ENCODE data around the gene SMCHD1.

SMCHD1 gene

DNA sequence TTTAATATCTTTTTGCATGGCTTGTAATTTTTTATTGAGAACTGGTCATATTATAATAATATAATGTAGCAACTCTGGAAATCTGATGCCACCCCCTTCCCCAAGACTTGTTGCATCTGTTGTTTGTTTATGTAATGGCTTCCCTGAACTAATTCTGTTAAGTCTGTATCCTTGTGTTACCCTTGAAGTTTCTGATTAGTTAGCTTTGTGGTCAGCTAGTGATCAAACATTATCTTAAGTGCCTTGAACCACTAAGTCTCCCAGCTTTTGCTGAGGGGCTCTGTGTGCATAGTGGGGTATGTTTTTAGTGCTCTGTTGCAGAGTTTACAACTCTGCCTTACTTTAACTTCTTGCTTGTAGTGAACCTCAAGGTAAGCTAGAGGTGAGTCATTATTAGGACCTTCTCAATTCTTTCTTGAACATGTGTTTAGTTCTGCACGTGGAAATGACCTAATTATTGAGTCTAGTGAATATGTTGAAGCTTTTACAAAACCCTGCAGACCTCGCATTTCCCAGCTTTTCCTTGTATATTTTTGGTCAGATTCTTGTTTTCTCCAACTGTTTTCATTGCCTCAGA, 24.8 kb downstream of the SMCHD1 start:
- Mint-ChIP-seq H3K27me3 (ENCODE audit: low read depth) (no peaks in the 10 kb centered on the region), H3K4me3 (no peak overlapping the region), H3K36me3 (ENCODE audit: low read depth) (peaks cover 56% of the 10 kb centered on the region), H3K27ac (peak overlapping the region; percentile 38), H3K4me1 (ENCODE audit: low read depth) (peaks cover 52% of the 10 kb centered on the region), H3K9me3 (no peaks in the 10 kb centered on the region)

DNA sequence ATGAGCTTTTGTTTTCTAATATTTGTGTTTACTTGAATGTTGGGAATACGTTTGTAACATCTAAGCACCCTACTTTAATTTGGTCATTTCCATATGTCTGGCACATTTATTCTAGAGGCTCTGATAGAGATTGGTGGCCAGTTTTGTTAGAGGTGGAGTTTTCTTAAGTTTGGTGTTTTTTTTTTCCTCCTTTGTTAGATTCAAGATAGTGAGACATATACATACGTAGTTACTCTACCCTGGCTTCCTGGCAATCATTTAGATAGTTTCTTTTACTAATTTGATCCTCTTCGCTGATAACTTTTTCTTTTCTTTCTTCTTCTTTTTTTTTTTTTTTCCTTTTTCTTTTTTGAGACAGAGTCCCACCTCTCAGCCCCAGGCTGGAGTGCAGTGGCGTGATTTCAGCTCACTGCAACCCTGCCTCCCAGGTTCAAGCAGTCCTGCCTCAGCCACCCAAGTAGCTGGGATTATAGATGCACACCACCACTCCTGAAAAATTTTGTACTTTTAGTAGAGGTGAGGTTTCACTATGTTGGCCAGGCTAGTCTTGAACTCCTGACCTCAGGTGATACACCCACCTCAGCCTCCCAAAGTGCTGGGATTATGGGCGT, 26.6 kb downstream of the SMCHD1 start:
- peak overlapping the region; percentile 77 for H3K27ac Mint-ChIP-seq
- peak overlapping the region; percentile 17 for H3K4me3 Mint-ChIP-seq
- peaks cover 63% of the 10 kb centered on the region for H3K36me3 Mint-ChIP-seq (ENCODE audit: low read depth)
- peaks cover 16% of the 10 kb centered on the region for H3K9me3 Mint-ChIP-seq
- peaks cover 58% of the 10 kb centered on the region for H3K4me1 Mint-ChIP-seq (ENCODE audit: low read depth)
- no peaks in the 10 kb centered on the region for H3K27me3 Mint-ChIP-seq (ENCODE audit: low read depth)

GRCh38 chr18:2683055-2683454, 27.5 kb downstream of the SMCHD1 start:
- H3K36me3 Mint-ChIP-seq (ENCODE audit: low read depth) = peaks cover 64% of the 10 kb centered on the region
- peaks cover 64% of the 10 kb centered on the region for H3K4me1 Mint-ChIP-seq (ENCODE audit: low read depth)
- no peaks in the 10 kb centered on the region for H3K27me3 Mint-ChIP-seq (ENCODE audit: low read depth)
- peak overlapping the region; percentile 84 for H3K27ac Mint-ChIP-seq
- peaks cover 23% of the 10 kb centered on the region for H3K9me3 Mint-ChIP-seq
- peak overlapping the region; percentile 57 for H3K4me3 Mint-ChIP-seq

DNA sequence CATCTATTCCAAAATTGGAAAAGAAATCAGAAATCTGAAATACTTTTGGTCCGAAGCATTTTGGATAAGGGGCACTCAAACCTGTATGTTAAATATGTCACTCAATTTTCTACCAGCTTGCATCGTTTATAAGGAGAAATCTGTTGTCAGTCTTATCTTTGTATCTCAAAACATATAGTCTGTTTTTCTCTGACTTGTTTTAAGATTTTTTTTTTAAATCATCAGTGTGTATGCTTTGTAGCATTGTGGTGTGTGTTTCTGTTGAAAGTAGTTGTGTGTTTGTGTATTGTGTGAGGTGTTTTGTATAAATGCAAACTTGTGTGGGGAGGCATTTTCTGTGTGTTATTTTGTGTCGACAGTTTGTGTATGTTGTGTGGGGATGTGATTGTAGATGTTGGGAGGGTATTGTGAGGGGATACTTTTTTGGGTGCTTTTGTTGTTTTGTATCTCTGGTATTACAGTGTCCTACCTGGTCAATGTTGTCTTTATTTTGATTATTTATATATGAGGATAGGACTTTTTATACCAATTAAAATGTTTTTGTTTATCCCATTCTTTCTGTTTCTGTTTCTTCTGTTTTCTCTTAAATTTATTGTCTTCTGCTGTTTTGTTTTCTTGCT, 30.9 kb downstream of the SMCHD1 start:
- H3K4me1 Mint-ChIP-seq (ENCODE audit: low read depth) = peaks cover 55% of the 10 kb centered on the region
- peaks cover 58% of the 10 kb centered on the region for H3K36me3 Mint-ChIP-seq (ENCODE audit: low read depth)
- H3K27me3 Mint-ChIP-seq (ENCODE audit: low read depth) = no peaks in the 10 kb centered on the region
- peak overlapping the region; percentile 68 for H3K27ac Mint-ChIP-seq
- peaks cover 23% of the 10 kb centered on the region for H3K9me3 Mint-ChIP-seq
- H3K4me3 Mint-ChIP-seq = peak overlapping the region; percentile 63

- H3K36me3 Mint-ChIP-seq (ENCODE audit: low read depth) = peaks cover 60% of the 10 kb centered on the region
- peak overlapping the region; percentile 11 for H3K4me3 Mint-ChIP-seq
- peaks cover 47% of the 10 kb centered on the region for H3K4me1 Mint-ChIP-seq (ENCODE audit: low read depth)
- H3K9me3 Mint-ChIP-seq = peaks cover 23% of the 10 kb centered on the region
- H3K27me3 Mint-ChIP-seq (ENCODE audit: low read depth) = no peaks in the 10 kb centered on the region
- peak overlapping the region; percentile 68 for H3K27ac Mint-ChIP-seq
These were observed 32.0 kb downstream of the SMCHD1 start for GRCh38 chr18:2687390-2688001.

DNA sequence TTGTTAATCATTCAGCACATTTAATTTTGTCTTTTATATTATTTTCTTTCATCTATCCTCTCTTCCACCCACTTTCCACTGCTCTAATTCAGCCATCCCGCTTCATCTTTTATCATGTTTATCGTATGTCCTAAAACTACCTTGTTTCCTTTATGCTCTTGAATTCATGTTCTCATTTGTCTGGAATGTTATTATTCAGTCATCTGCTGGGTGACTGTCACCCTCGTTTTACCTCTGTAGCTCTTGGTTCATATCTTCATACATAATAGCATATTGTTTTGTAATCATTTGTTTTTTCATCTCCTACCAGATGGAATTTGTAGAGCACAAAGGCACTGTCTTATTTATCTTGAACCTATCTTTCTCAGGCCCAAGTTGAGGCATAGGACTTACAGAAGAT, 37.0 kb downstream of the SMCHD1 start:
- Mint-ChIP-seq H3K4me1 (ENCODE audit: low read depth) (peaks cover 14% of the 10 kb centered on the region), H3K27me3 (ENCODE audit: low read depth) (no peaks in the 10 kb centered on the region), H3K36me3 (ENCODE audit: low read depth) (peaks cover 39% of the 10 kb centered on the region), H3K4me3 (no peak overlapping the region), H3K27ac (peak overlapping the region; percentile 41), H3K9me3 (peaks cover 3% of the 10 kb centered on the region)

DNA sequence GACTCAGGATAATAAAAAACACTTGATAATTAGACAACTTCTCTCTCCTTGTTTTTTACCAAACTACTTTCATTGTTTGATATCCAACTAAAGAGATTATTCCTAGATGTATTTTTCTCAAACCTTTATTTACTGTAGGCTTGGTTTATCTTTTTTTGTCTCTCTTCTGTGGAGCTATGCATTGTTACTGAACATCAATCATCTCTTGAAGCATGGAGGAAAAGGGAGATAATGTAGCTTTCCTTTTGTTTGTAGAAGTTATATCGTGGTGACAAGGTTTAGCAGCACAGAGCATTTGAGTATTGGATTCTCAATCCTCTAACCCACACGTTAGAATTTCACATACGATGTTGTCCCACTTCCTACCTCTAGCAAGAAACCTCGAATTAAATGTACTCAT, 41.7 kb downstream of the SMCHD1 start:
- peaks cover 8% of the 10 kb centered on the region for H3K4me1 Mint-ChIP-seq (ENCODE audit: low read depth)
- H3K36me3 Mint-ChIP-seq (ENCODE audit: low read depth) = peaks cover 40% of the 10 kb centered on the region
- H3K4me3 Mint-ChIP-seq = no peak overlapping the region
- H3K27me3 Mint-ChIP-seq (ENCODE audit: low read depth) = no peaks in the 10 kb centered on the region
- no peak overlapping the region for H3K27ac Mint-ChIP-seq
- H3K9me3 Mint-ChIP-seq = no peaks in the 10 kb centered on the region

DNA sequence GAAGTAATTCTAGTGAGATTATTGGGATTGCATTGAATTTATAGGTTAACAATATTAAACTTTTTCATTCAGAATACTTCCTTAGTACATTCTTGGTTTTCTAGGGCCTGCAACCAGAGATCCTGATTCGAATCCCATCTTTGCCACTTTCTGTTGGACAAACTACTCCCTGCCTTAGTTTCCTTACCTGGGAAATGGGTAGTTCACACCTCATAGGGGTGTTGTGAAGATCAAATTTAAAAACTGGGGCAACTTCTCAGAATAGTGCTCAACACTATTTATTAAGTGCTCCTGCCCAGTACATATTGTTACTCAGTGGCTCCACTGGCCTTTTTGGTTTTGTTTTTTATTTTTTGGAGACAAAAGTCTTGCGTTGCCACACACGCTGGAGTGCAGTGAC, 43.5 kb downstream of the SMCHD1 start:
- Mint-ChIP-seq H3K27ac (no peak overlapping the region), H3K36me3 (ENCODE audit: low read depth) (peaks cover 42% of the 10 kb centered on the region), H3K9me3 (no peaks in the 10 kb centered on the region), H3K27me3 (ENCODE audit: low read depth) (no peaks in the 10 kb centered on the region), H3K4me3 (no peak overlapping the region), H3K4me1 (ENCODE audit: low read depth) (peaks cover 11% of the 10 kb centered on the region)

GRCh38 chr18:2704541-2704940, 49.0 kb downstream of the SMCHD1 start:
- Mint-ChIP-seq H3K27ac (no peak overlapping the region), H3K36me3 (ENCODE audit: low read depth) (peaks cover 48% of the 10 kb centered on the region), H3K4me3 (no peak overlapping the region)

GRCh38 chr18:2706903-2707302, 51.4 kb downstream of the SMCHD1 start:
- Mint-ChIP-seq H3K4me1 (ENCODE audit: low read depth) (peaks cover 25% of the 10 kb centered on the region), H3K27ac (peak overlapping the region; percentile 27), H3K36me3 (ENCODE audit: low read depth) (peaks cover 54% of the 10 kb centered on the region), H3K4me3 (no peak overlapping the region), H3K27me3 (ENCODE audit: low read depth) (no peaks in the 10 kb centered on the region), H3K9me3 (no peaks in the 10 kb centered on the region)

More at GRCh38 chr18:2704541-2704940, 49.0 kb downstream of the SMCHD1 start:
- Mint-ChIP-seq H3K4me1 (ENCODE audit: low read depth) (peaks cover 28% of the 10 kb centered on the region), H3K27me3 (ENCODE audit: low read depth) (no peaks in the 10 kb centered on the region), H3K9me3 (no peaks in the 10 kb centered on the region)

GRCh38 chr18:2707551-2708168, 52.1 kb downstream of the SMCHD1 start:
- H3K36me3 Mint-ChIP-seq (ENCODE audit: low read depth) = peaks cover 58% of the 10 kb centered on the region
- H3K27ac Mint-ChIP-seq = no peak overlapping the region
- H3K27me3 Mint-ChIP-seq (ENCODE audit: low read depth) = no peaks in the 10 kb centered on the region
- no peak overlapping the region for H3K4me3 Mint-ChIP-seq
- no peaks in the 10 kb centered on the region for H3K9me3 Mint-ChIP-seq
- H3K4me1 Mint-ChIP-seq (ENCODE audit: low read depth) = peaks cover 24% of the 10 kb centered on the region

- no peak overlapping the region for H3K27ac Mint-ChIP-seq
These were observed 53.8 kb downstream of the SMCHD1 start for GRCh38 chr18:2709316-2709715.

DNA sequence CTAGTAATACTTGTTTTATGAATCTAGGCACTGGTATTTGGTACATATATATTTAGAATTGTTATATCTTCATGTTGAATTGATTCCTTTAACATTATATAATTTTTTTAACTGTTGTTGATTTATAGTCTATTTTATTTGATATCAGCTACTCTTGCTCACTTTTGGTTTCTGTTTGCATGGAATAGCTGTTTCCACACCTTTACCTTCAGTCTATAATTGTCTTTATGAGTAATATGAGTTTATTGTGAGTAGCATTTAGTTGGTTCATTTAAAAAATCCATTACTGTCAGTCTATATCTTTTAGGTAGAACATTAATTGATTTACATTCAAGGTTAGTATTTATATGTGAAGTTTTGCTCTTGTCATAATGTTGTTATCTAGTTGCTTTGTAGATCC, 58.6 kb downstream of the SMCHD1 start:
- peaks cover 69% of the 10 kb centered on the region for H3K36me3 Mint-ChIP-seq (ENCODE audit: low read depth)
- peaks cover 27% of the 10 kb centered on the region for H3K4me1 Mint-ChIP-seq (ENCODE audit: low read depth)

More at GRCh38 chr18:2709316-2709715, 53.8 kb downstream of the SMCHD1 start:
- Mint-ChIP-seq H3K27me3 (ENCODE audit: low read depth) (no peaks in the 10 kb centered on the region), H3K4me1 (ENCODE audit: low read depth) (peaks cover 26% of the 10 kb centered on the region), H3K36me3 (ENCODE audit: low read depth) (peaks cover 57% of the 10 kb centered on the region), H3K4me3 (no peak overlapping the region), H3K9me3 (no peaks in the 10 kb centered on the region)

DNA sequence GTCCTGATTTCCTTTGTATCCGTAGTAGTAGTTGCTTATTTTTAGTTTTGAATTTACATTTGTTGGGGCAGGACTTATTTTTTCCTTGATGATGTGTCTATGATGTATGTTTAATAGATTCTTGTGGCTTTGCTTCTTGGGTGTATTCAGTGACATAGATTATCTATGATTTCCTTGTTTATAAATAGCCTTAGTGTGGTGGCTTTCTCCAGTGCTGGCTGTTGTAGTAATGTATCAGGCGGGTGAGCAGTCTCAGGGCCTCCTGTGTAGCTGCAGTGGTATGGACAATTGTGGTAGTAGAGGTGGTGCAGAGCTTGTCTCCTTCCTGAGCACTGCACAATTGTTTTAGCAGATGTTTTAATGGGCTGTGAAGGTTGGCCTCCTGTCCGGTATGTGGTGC, 60.5 kb downstream of the SMCHD1 start:
- H3K27ac Mint-ChIP-seq = no peak overlapping the region
- H3K4me3 Mint-ChIP-seq = no peak overlapping the region
- H3K9me3 Mint-ChIP-seq = no peaks in the 10 kb centered on the region
- H3K4me1 Mint-ChIP-seq (ENCODE audit: low read depth) = peaks cover 32% of the 10 kb centered on the region
- H3K36me3 Mint-ChIP-seq (ENCODE audit: low read depth) = peaks cover 72% of the 10 kb centered on the region
- no peaks in the 10 kb centered on the region for H3K27me3 Mint-ChIP-seq (ENCODE audit: low read depth)

More for the DNA sequence above, 58.6 kb downstream of the SMCHD1 start:
- H3K27me3 Mint-ChIP-seq (ENCODE audit: low read depth) = no peaks in the 10 kb centered on the region
- H3K27ac Mint-ChIP-seq = no peak overlapping the region
- H3K4me3 Mint-ChIP-seq = no peak overlapping the region
- H3K9me3 Mint-ChIP-seq = no peaks in the 10 kb centered on the region
